Heart right ventricle (tissue), 16 donors: ENCODE results near the gene GPR3. TPM values are rescaled to one million over a fixed set of nuclear protein-coding genes. Genes with fewer than 3 reads are reported as not detected.
A peak's percentile ranks its signal among the peaks of the same experiment; 100 is the strongest.

Source experiments
- ATAC-seq, 8 donors: fragments of 200-7000 bp; cut with Tn5 transposase; one replicate each; pipeline ENCODE4 v1.9.1; 2020; ENCODE audit warnings: mild to moderate bottlenecking in 8 of 8, moderate library complexity in 8 of 8, moderate number of reproducible peaks in 1 of 8
- DNase-seq, 2 donors: peaks; one replicate each; pipeline ENCODE4 v3.0.0-alpha.2; 2020
- H3K27ac ChIP-seq, 10 donors: fragments of 200-600 bp; sonication (generic) in 2 of 10; one replicate each; pipeline versions ENCODE4 v1.5.0 to v1.8.0; 2020 to 2022; ENCODE audit warnings: mild to moderate bottlenecking in 3 of 10
- H3K27me3 ChIP-seq, 7 donors: fragments of 200-600 bp; one replicate each; pipeline ENCODE4 v1.8.0; 2021 to 2022; ENCODE audit warnings: mild to moderate bottlenecking in 2 of 7
- H3K36me3 ChIP-seq, 9 donors: fragments of 200-600 bp; sonication (generic) in 1 of 9; one replicate each; pipeline versions ENCODE4 v1.5.0 to v1.8.0; 2020 to 2022; ENCODE audit warnings: mild to moderate bottlenecking in 2 of 9
- H3K4me1 ChIP-seq, 9 donors: fragments of 200-600 bp; sonication (generic) in 1 of 9; one replicate each; pipeline versions ENCODE4 v1.5.0 to v1.8.0; 2020 to 2022; ENCODE audit warnings: mild to moderate bottlenecking in 4 of 9
- H3K4me3 ChIP-seq, 10 donors: fragments of 200-600 bp; sonication (generic) in 2 of 10; one replicate each; pipeline versions ENCODE4 v1.5.0 to v1.8.0; 2020 to 2022; ENCODE audit warnings: mild to moderate bottlenecking in 7 of 10, moderate library complexity in 2 of 10
- H3K9me3 ChIP-seq, 11 donors: fragments of 200-600 bp in 10 of 11; sonication (generic) in 2 of 11; one replicate each; pipeline versions ENCODE4 v1.5.0 to v1.8.0; 2013 to 2022; ENCODE audit warnings: mild to moderate bottlenecking in 2 of 11, control low read depth in 1 of 11, moderate library complexity in 1 of 11
- CTCF ChIP-seq, 9 donors: fragments of 200-600 bp; sonication (generic) in 2 of 9; IDR thresholded peaks; one replicate each; pipeline versions ENCODE4 v1.5.0 to v1.8.0; 2021 to 2022; ENCODE audit warnings: antibody characterized with exemption in 9 of 9, mild to moderate bottlenecking in 5 of 9, moderate library complexity in 1 of 9
- WGBS, 2 donors: extraction: QIAGEN DNeasy Blood & Tissue Kit; methylation state at CpG; one replicate each; pipeline ENCODE4 v1.1.7; 2013; ENCODE audit warnings: inconsistent platforms in 1 of 2; 5-methylcytosine and 5-hydroxymethylcytosine counted together
- intact Hi-C, 10 donors: fragments of 100-400 bp; cut with DNase I; formaldehyde crosslinking; loops; one replicate each; pipeline versions ENCODE4 v1.11.1 to v1.14.2; 2022
- polyA plus RNA-seq, 2 donors: library from polyadenylated mRNA; stranded (reverse); fragments of 200-250 nt; gene quantifications; one replicate each; pipeline ENCODE4 v1.2.3, GENCODE V29; 2013
- total RNA-seq, 10 donors: library from RNA; stranded (reverse); fragmentation: NEBNext Ultra II Directional in 3 of 10; extraction: Animal tissue kit (Norgen Biotek cat#: 25700) in 3 of 10; gene quantifications; one replicate each; pipeline versions ENCODE4 v1.2.1 to v1.2.4, GENCODE V29; 2021 to 2023
- donor health status: Arrhythmogenic right ventricular cardiomyopathy.
- donor health status: ischemic (EF 13 %, LVEDD 7.1; RV severe dilation, severe dysfunction).
- donor health status: healthy with polysubstance abuse.
- donor health status: DM: no; HTN: yes; CAD: no.
- donor health status: DM: no; HTN: no; CAD: no.
- donor health status: ischemic (EF 25% LVEDD 6.9; RV normal size, moderate dysfunction).
- donor health status: ischemic (EF 25% LVEDD 5.7; RV mildly dilated, moderate dysfunction).
- donor health status: healthy.
- donor health status: DM: yes; HTN: yes; CAD: no.
- donor health status: Ischemic cardiomyopathy.
- donor health status: ischemic (EF 35%, LVEDD 5.7; RV mildly dilated, moderate dysfunction).
- donor health status: nonischemic (EF 11% LVEDD 7.7; RV severe dilation, severe dysfunction).
- donor health status: DM: yes; HTN: yes; CAD: no.
- donor health status: PGD.
- donor health status: ischemic (EF 29% LVEDD 5.4; RV normal size, mild dysfunction).
- donor health status: nonischemic (EF 23%, LVEDD 6.1; RV moderate dilation, normal function).

The GPR3 gene
- total and polyA plus RNA-seq, 12 donors = 0.27 to 3.4 (median 0.42) TPM; not detected in 1

- no peaks in the 10 kb centered on the region for H3K27me3 ChIP-seq
- TF ChIP-seq CTCF (IDR thresholded peaks at IDR 0.05) = no peak
- H3K27ac ChIP-seq = no peak overlapping the region
- H3K4me3 ChIP-seq = no peak overlapping the region
- whole genome bisulfite sequencing, 2 donors = 85 to 91% methylated on average over 13 of the region's 13 CpGs
- peaks cover 4 to 57% (median 26%) of the 10 kb centered on the region in 9 donors for H3K36me3 ChIP-seq
- DNase-seq (no peak), ATAC-seq (peak in 2 of 8 donors; percentile 4 to 13)
- H3K4me1 ChIP-seq = peaks cover 17 to 46% (median 28%) of the 10 kb centered on the region in 9 donors
- intact Hi-C loops = loop anchor here in 2 of 10 donors (10.0 kb wide), 1 partner anchor 48 kb away; no protein-coding TSS in a partner anchor
- H3K9me3 ChIP-seq = no peaks in the 10 kb centered on the region
These were observed 39.3 kb upstream of the GPR3 start for GRCh38 chr1:27353166-27353565.

GRCh38 chr1:27353629-27354028 lies 38.8 kb upstream of the GPR3 start:
- Histone ChIP-seq H3K27me3 (no peaks in the 10 kb centered on the region), H3K4me3 (no peak overlapping the region), H3K9me3 (no peaks in the 10 kb centered on the region), H3K36me3 (peaks cover 4 to 61% (median 31%) of the 10 kb centered on the region in 9 donors), H3K27ac (no peak overlapping the region), H3K4me1 (peaks cover 17 to 46% (median 28%) of the 10 kb centered on the region in 9 donors)
- no peak for TF ChIP-seq CTCF (IDR thresholded peaks at IDR 0.05)
- 86 to 92% methylated on average over 3 of the region's 3 CpGs for WGBS, 2 donors
- intact Hi-C loops = loop anchor here in 2 of 10 donors (10.0 kb wide), 1 partner anchor 49 kb away; no protein-coding TSS in a partner anchor
- no peak for DNase-seq
- ATAC-seq = no peak

GRCh38 chr1:27355683-27356082 lies 36.7 kb upstream of the GPR3 start:
- Histone ChIP-seq H3K4me3 (no peak overlapping the region), H3K4me1 (peaks cover 6 to 34% (median 15%) of the 10 kb centered on the region in 9 donors), H3K27me3 (no peaks in the 10 kb centered on the region), H3K36me3 (peaks cover 6 to 82% (median 40%) of the 10 kb centered on the region in 9 donors), H3K27ac (no peak overlapping the region), H3K9me3 (no peaks in the 10 kb centered on the region)
- no peak for ATAC-seq
- 95 to 97% methylated on average over 5 of the region's 5 CpGs for WGBS, 2 donors
- no peak for TF ChIP-seq CTCF (IDR thresholded peaks at IDR 0.05)
- DNase-seq = no peak
- intact Hi-C loops = loop anchor here in 8 of 10 donors (5.0 to 10.0 kb wide), 2 partner anchors 37 to 51 kb away; partner anchors contain the start of gene GPR3 (in 8 of the 8)

- H3K27ac ChIP-seq = peak overlapping the region in 1 of 10 donors; percentile 36
- H3K9me3 ChIP-seq = no peaks in the 10 kb centered on the region
- H3K27me3 ChIP-seq = no peaks in the 10 kb centered on the region
- H3K4me1 ChIP-seq = peaks cover under 1 to 32% (median 10%) of the 10 kb centered on the region in 9 donors
- DNase-seq (no peak), ATAC-seq (no peak)
- no peak overlapping the region for H3K4me3 ChIP-seq
- intact Hi-C loops = loop anchor here in 8 of 10 donors (5.0 to 10.0 kb wide), 2 partner anchors 36 to 51 kb away; partner anchors contain the start of gene GPR3 (in 8 of the 8)
- peaks cover 6 to 88% (median 45%) of the 10 kb centered on the region in 9 donors for H3K36me3 ChIP-seq
- WGBS, 2 donors = 95 to 96% methylated on average over 13 of the region's 13 CpGs
- no peak for TF ChIP-seq CTCF (IDR thresholded peaks at IDR 0.05)
These were observed 36.2 kb upstream of the GPR3 start for GRCh38 chr1:27356277-27356618.
